Measurements from ENCODE around the gene KHDC1L.
"Not testable (repeated sequence)": the region's sequence is repeated elsewhere in the genome, so short reads cannot be mapped to it uniquely, and the experiment has no call there.

The KHDC1L gene

DNA sequence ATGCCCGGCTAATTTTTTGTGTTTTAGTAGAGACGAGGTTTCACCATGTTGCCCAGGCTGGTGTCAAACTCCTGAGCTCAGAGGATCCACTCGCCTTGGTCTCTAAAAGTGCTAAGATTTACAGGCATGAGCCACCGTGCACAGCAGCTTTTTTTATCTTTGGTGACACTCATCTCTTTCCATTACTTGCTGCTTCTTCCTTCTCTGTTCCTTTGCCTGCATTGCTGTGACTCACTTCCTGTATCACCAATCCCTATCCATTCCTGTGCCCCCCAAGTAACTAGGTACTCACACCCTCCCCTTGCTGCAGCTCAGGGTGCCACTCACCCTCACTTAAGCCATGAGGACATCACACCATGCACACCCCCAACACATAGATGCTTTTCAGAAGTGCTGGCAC, 24.6 kb downstream of the KHDC1L start:
- Histone ChIP-seq H3K4me3 (ENCODE audit: low read length) (no peak overlapping the region), H3K27ac (ENCODE audit: low read length) (no peak overlapping the region), H3K4me1 (ENCODE audit: control insufficient read depth, low read depth, low read length) (peaks cover 12% of the 10 kb centered on the region), H3K9ac (ENCODE audit: low read length) (no peak overlapping the region), H3K27me3 (ENCODE audit: control insufficient read depth, insufficient read depth, low read length) (no peaks in the 10 kb centered on the region), H3K36me3 (ENCODE audit: control insufficient read depth, low read depth, low read length) (no peaks in the 10 kb centered on the region), H3K9me3 (ENCODE audit: control insufficient read depth, low read depth, low read length) (no peaks in the 10 kb centered on the region)

DNA sequence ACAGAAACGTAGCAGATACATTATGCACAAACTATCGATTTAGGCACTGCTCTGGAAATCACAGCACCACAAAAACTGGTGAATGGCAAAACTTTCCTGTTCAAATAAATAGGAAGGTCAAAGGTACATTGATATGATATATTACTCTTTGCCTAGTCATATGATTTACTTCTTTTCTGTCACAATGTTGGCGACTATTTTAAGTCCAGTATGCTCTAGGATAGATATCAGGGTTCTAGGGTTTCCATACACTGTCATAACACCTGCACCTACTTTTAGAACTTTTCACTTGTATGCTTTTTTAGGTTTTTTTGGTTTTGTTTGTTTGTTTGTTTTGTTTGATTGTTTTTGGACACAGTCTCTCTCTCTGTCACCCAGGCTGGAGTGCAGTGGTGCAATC, 25.0 kb downstream of the KHDC1L start:
- Histone ChIP-seq H3K9ac (ENCODE audit: low read length) (no peak overlapping the region), H3K36me3 (ENCODE audit: control insufficient read depth, low read depth, low read length) (no peaks in the 10 kb centered on the region), H3K9me3 (ENCODE audit: control insufficient read depth, low read depth, low read length) (no peaks in the 10 kb centered on the region), H3K4me3 (ENCODE audit: low read length) (no peak overlapping the region), H3K4me1 (ENCODE audit: control insufficient read depth, low read depth, low read length) (peaks cover 12% of the 10 kb centered on the region), H3K27ac (ENCODE audit: low read length) (no peak overlapping the region), H3K27me3 (ENCODE audit: control insufficient read depth, insufficient read depth, low read length) (no peaks in the 10 kb centered on the region)

DNA sequence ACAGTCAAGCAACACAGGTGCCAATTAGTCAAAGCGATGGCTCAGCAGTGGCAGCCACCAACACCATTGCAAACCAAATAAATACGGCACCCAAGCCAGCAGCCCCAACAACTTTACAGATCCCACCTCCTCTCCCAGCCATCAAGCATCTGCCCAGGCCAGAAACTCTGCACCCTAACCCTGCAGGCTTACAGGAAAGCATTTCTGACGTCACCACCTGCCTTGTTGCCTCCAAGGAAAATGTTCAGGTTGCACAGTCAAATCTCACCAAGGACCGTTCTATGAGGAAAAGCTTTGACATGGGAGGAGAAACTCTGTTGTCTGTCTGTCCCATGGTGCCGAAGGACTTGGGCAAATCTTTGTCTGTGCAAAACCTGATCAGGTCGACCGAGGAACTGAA, 30.6 kb downstream of the KHDC1L start:
- Histone ChIP-seq H3K9ac (ENCODE audit: low read length) (no peak overlapping the region), H3K9me3 (ENCODE audit: control insufficient read depth, low read depth, low read length) (no peaks in the 10 kb centered on the region), H3K27ac (ENCODE audit: low read length) (no peak overlapping the region), H3K27me3 (ENCODE audit: control insufficient read depth, insufficient read depth, low read length) (no peaks in the 10 kb centered on the region), H3K4me1 (ENCODE audit: control insufficient read depth, low read depth, low read length) (peaks cover 9% of the 10 kb centered on the region), H3K36me3 (ENCODE audit: control insufficient read depth, low read depth, low read length) (no peaks in the 10 kb centered on the region), H3K4me3 (ENCODE audit: low read length) (no peak overlapping the region)

DNA sequence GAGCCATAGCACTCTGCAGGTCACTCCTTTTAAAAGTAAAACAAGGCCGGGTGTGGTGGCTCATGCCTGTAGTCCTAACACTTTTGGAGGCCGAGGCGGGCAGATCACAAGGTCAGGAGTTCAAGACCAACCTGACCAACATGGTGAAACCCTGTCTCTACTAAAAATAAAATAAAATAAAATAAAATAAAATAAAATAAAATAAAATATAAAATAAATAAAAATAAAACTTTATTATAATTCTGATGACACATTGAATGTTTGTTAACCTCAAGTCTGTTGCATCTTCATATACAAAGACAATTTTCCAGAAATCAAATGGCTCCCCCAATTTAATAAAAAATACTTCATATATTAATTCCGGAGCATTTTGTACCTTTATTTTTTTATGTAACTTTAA, 32.0 kb downstream of the KHDC1L start:
- H3K27me3 ChIP-seq (ENCODE audit: control insufficient read depth, insufficient read depth, low read length); H3K4me1 ChIP-seq (ENCODE audit: control insufficient read depth, low read depth, low read length); H3K36me3 ChIP-seq (ENCODE audit: control insufficient read depth, low read depth, low read length); H3K27ac ChIP-seq (ENCODE audit: low read length); H3K4me3 ChIP-seq (ENCODE audit: low read length); H3K9me3 ChIP-seq (ENCODE audit: control insufficient read depth, low read depth, low read length); H3K9ac ChIP-seq (ENCODE audit: low read length): not testable (repeated sequence)

DNA sequence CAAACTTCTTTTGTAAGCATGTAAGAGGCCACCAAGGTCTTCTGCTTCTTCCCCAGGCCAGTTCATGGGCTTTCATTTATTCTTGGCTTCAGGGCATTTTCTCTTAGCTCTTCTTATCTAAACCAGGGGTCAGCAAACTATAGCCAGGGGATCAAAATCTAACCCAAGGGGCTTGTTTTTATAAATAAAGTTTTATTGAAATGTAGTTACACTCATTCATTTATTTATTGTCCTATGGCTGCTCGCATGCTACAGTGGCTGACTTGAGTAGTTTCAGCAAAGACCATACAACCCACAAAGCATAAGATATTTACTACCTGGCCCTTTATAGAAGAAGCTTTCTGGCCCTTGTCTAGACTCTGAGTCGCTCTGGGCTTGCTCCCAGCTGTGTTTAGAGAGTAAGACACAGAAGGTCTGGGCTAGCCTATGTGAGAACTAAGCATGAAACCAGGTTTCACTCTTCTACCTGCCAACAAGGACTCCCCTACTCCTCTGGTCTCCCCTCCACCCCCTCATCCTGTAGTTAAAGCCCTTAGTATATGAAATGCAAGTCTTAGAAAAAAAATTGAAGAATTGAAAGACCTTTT, 43.2 kb downstream of the KHDC1L start:
- H3K9me3 ChIP-seq (ENCODE audit: control insufficient read depth, low read depth, low read length) = no peaks in the 10 kb centered on the region
- no peak overlapping the region for H3K9ac ChIP-seq (ENCODE audit: low read length)
- H3K27me3 ChIP-seq (ENCODE audit: control insufficient read depth, insufficient read depth, low read length) = no peaks in the 10 kb centered on the region
- H3K4me1 ChIP-seq (ENCODE audit: control insufficient read depth, low read depth, low read length) = no peaks in the 10 kb centered on the region
- H3K36me3 ChIP-seq (ENCODE audit: control insufficient read depth, low read depth, low read length) = no peaks in the 10 kb centered on the region
- H3K27ac ChIP-seq (ENCODE audit: low read length) = no peak overlapping the region
- no peak overlapping the region for H3K4me3 ChIP-seq (ENCODE audit: low read length)

DNA sequence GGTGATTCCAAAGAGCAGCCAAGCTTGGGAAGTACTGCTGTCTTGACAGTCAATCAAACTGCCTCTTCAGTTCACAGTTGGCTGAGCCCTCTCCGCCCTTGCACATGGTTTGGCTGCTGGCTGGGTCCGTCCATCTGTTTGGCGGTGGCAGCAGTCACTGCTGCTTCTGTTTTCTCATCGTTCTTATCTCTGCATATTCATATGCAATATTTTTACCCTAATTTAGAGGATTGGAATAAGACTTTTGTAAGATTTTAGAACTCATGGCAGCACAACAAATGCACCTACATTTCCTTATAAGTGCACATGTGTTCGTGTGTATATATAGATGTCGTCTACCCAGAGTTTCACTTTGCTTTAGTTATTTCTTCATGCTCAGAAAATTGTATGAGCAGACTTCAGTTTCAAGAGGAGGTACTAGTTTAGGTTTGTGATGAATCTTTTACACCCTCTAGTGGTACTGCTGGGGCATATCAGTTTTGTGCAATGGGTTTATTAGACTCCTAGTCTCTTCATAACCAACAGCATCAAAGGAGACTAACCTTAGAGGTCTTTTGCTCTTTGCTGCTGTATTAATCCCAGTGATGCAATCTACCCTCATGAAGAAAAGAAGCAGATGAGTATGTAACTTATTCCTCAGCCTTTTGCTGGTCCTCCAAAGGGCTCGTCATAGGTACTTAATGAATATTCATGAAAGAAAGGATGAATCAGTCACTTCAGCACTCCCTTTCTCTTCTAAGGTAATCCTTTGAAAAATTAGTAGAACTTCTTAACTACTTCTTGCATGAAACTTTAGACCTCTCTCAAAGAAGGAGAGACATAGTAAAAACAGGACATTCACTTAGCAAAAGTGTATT, 44.3 kb downstream of the KHDC1L start:
- Histone ChIP-seq H3K9me3 (ENCODE audit: control insufficient read depth, low read depth, low read length) (no peaks in the 10 kb centered on the region), H3K9ac (ENCODE audit: low read length) (no peak overlapping the region), H3K27ac (ENCODE audit: low read length) (no peak overlapping the region), H3K4me3 (ENCODE audit: low read length) (no peak overlapping the region), H3K27me3 (ENCODE audit: control insufficient read depth, insufficient read depth, low read length) (no peaks in the 10 kb centered on the region), H3K36me3 (ENCODE audit: control insufficient read depth, low read depth, low read length) (no peaks in the 10 kb centered on the region), H3K4me1 (ENCODE audit: control insufficient read depth, low read depth, low read length) (no peaks in the 10 kb centered on the region)

DNA sequence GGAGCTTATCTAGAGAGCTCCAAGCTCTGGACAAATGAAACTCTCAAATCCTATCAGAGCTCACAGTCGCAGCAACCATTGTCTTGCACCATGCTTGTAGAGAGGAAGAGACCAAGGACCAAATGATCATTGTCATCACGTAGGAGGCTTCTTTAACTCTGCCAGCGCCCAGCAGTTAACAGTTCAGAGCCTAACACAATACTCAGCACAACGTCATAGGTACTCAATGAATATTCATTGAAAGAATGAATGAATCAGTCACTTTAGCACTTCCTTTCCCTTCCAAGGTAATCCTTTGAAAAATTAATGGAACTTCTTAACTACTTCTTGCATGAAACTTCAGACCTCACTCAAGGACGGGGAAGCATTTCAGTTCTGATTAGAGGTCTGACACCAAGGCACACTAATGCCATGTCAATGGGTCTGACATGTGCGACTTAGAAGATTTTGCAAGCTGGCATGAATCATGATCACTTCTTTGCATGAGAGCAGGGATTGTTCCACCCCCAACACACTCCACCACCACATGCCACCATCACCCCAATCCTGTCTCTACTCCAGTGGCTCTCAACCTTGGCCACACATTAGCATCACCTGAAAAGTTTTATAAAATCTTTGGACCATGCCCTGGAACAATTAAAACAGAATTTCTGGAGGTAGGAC, 45.1 kb downstream of the KHDC1L start:
- Histone ChIP-seq H3K4me3 (ENCODE audit: low read length) (no peak overlapping the region), H3K27ac (ENCODE audit: low read length) (no peak overlapping the region), H3K27me3 (ENCODE audit: control insufficient read depth, insufficient read depth, low read length) (no peaks in the 10 kb centered on the region), H3K36me3 (ENCODE audit: control insufficient read depth, low read depth, low read length) (no peaks in the 10 kb centered on the region), H3K9ac (ENCODE audit: low read length) (no peak overlapping the region), H3K9me3 (ENCODE audit: control insufficient read depth, low read depth, low read length) (no peaks in the 10 kb centered on the region), H3K4me1 (ENCODE audit: control insufficient read depth, low read depth, low read length) (no peaks in the 10 kb centered on the region)

DNA sequence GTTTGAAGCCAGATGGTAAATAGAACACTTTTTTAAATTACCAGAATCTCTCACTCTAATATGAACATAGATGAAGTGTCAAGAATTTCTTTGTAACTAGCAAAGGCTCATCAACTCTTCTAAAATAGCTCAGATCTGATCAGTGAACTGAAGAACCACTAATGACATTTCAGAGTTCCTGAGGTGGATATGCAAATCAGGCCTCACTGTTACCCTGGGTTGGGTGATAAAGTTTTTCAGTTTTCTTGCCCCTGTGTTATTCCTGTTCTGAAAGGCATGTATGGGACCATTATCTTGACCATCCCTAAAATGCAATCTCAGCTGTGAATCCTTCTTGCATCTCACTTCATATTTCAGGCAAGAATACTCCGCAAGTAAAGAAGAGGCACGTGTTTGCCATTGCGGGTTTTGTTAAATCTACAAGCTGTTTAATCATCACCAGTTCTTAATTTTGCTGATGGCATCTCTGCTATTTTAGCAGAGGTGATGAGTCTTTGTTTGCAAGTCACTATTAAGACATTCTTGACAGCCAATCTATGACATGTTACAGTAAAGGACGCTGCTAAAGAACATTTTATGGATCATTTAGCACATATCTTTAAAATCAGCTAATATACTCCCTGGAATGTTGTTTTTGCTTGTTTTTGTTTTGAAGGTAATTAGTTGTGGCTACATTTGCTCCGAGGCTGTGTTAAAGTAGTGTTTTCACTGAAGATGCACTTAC, 47.9 kb downstream of the KHDC1L start:
- H3K27ac ChIP-seq (ENCODE audit: low read length) = no peak overlapping the region
- H3K27me3 ChIP-seq (ENCODE audit: control insufficient read depth, insufficient read depth, low read length) = no peaks in the 10 kb centered on the region
- H3K9me3 ChIP-seq (ENCODE audit: control insufficient read depth, low read depth, low read length) = no peaks in the 10 kb centered on the region
- H3K4me3 ChIP-seq (ENCODE audit: low read length) = no peak overlapping the region
- H3K9ac ChIP-seq (ENCODE audit: low read length) = no peak overlapping the region
- H3K36me3 ChIP-seq (ENCODE audit: control insufficient read depth, low read depth, low read length) = no peaks in the 10 kb centered on the region
- H3K4me1 ChIP-seq (ENCODE audit: control insufficient read depth, low read depth, low read length) = no peaks in the 10 kb centered on the region

DNA sequence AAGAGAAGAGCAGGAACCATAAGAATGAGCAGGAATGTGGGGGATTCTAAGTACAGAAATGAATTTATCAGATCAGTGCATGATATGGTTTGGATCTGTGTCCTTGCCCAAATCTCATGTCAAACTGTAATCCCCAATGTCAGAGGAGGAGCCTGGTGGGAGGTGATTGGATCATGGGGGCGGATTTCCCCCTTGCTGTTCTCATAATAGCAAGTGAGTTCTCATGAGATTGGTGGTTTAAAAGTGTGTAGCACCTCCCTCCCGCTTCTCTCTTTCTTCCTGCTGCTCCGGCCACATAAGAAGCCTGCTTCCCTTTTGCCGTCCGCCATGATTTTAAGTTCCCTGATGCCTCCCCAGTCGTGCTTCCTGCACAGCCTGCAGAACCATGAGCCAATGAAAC, 49.2 kb downstream of the KHDC1L start:
- Histone ChIP-seq H3K9me3 (ENCODE audit: control insufficient read depth, low read depth, low read length) (no peaks in the 10 kb centered on the region), H3K9ac (ENCODE audit: low read length) (no peak overlapping the region), H3K27me3 (ENCODE audit: control insufficient read depth, insufficient read depth, low read length) (no peaks in the 10 kb centered on the region), H3K27ac (ENCODE audit: low read length) (no peak overlapping the region), H3K4me3 (ENCODE audit: low read length) (no peak overlapping the region), H3K36me3 (ENCODE audit: control insufficient read depth, low read depth, low read length) (no peaks in the 10 kb centered on the region), H3K4me1 (ENCODE audit: control insufficient read depth, low read depth, low read length) (no peaks in the 10 kb centered on the region)

DNA sequence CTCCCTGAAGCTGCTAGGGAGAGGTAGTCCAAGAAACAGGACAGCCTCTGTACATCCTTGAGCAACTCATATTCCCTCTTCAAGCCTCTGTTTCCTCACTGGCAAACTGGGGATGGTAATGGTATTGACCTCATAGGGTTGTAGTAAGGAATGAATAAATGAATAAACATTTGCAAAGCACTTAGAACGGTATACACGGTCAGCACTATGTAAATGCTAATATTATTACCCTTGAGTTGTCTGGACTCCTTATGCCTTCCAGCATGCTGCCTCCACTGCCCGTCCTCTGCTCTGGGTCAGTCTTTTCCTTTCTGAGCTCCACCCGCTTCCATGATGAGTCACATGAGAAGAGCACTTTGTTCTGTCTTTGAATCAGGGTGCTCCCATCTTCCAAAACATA, 50.6 kb downstream of the KHDC1L start:
- no peak overlapping the region for H3K27ac ChIP-seq (ENCODE audit: low read length)
- H3K36me3 ChIP-seq (ENCODE audit: control insufficient read depth, low read depth, low read length) = no peaks in the 10 kb centered on the region
- H3K9ac ChIP-seq (ENCODE audit: low read length) = no peak overlapping the region
- H3K9me3 ChIP-seq (ENCODE audit: control insufficient read depth, low read depth, low read length) = no peaks in the 10 kb centered on the region
- no peaks in the 10 kb centered on the region for H3K27me3 ChIP-seq (ENCODE audit: control insufficient read depth, insufficient read depth, low read length)
- no peak overlapping the region for H3K4me3 ChIP-seq (ENCODE audit: low read length)
- no peaks in the 10 kb centered on the region for H3K4me1 ChIP-seq (ENCODE audit: control insufficient read depth, low read depth, low read length)
